Neuronal stem cell (in vitro differentiated cells): ENCODE measurements around the gene CXCR3.
"Not testable (repeated sequence)": the region's sequence is repeated elsewhere in the genome, so short reads cannot be mapped to it uniquely, and the experiment has no call there.

Source experiments
- DNase-seq: peaks from one replicate; pipeline ENCODE4 v3.0.0-alpha.2; 2013; ENCODE audit warnings: low spot score
- H2AFZ ChIP-seq: one replicate; pipeline ENCODE4 v1.6.1; 2013; ENCODE audit warnings: mild to moderate bottlenecking, low read length, inconsistent platforms
- H2AK5ac ChIP-seq: 2 replicates; pipeline ENCODE4 v1.6.1; 2013; ENCODE audit warnings: low read depth, mild to moderate bottlenecking, inconsistent platforms, low read length, moderate library complexity, mixed read lengths
- H2BK120ac ChIP-seq: 2 replicates; pipeline ENCODE4 v1.6.1; 2013; ENCODE audit warnings: low read depth, mild to moderate bottlenecking, inconsistent platforms, low read length, moderate library complexity, mixed read lengths
- H2BK12ac ChIP-seq: one replicate; pipeline ENCODE4 v1.6.1; 2013; ENCODE audit warnings: low read length, inconsistent platforms
- H2BK15ac ChIP-seq: 2 replicates; pipeline ENCODE4 v1.6.1; 2013; ENCODE audit warnings: mild to moderate bottlenecking, low read length, inconsistent platforms, mixed read lengths
- H2BK5ac ChIP-seq: one replicate; pipeline ENCODE4 v1.6.1; 2013; ENCODE audit warnings: inconsistent platforms, mild to moderate bottlenecking, low read length, moderate library complexity
- H3K14ac ChIP-seq: one replicate; pipeline ENCODE4 v1.6.1; 2013; ENCODE audit warnings: low read length, inconsistent platforms
- H3K18ac ChIP-seq: 2 replicates; pipeline ENCODE4 v1.6.1; 2013; ENCODE audit warnings: low read length, inconsistent platforms
- H3K23ac ChIP-seq: 2 replicates; pipeline ENCODE4 v1.6.1; 2013; ENCODE audit warnings: low read depth, mild to moderate bottlenecking, mixed read lengths, low read length, inconsistent platforms; ENCODE audit not compliant: poor library complexity
- H3K27ac ChIP-seq: replicated peaks from 3 replicates; pipeline ENCODE4 v1.5.1; 2013; ENCODE audit warnings: low read length, inconsistent platforms
- H3K27me3 ChIP-seq, 3 experiments: 2 replicates each; pipeline ENCODE4 v1.6.1; 2013; ENCODE audit warnings: low read length in 3 of 3, mild to moderate bottlenecking in 2 of 3, inconsistent platforms in 1 of 3, low read depth in 1 of 3, mixed read lengths in 1 of 3, moderate library complexity in 1 of 3; ENCODE audit not compliant: control insufficient read depth in 3 of 3, insufficient read depth in 3 of 3
- H3K36me3 ChIP-seq, 2 donors: replicated peaks in 1 of 2; 2 replicates each; pipeline ENCODE4 v1.6.1; 2013; ENCODE audit warnings: low read length in 2 of 2; ENCODE audit not compliant: control insufficient read depth in 2 of 2, insufficient read depth in 2 of 2
- H3K4ac ChIP-seq: 2 replicates; pipeline ENCODE4 v1.6.1; 2013; ENCODE audit warnings: inconsistent platforms, mild to moderate bottlenecking, low read length, moderate library complexity
- H3K4me1 ChIP-seq, 2 donors: 1 replicate in 1 of 2; 2 replicates in 1 of 2; pipeline ENCODE4 v1.6.1; 2013; ENCODE audit warnings: low read length in 2 of 2, low read depth in 1 of 2; ENCODE audit not compliant: control insufficient read depth in 2 of 2, insufficient read depth in 1 of 2
- H3K4me2 ChIP-seq: one replicate; pipeline ENCODE4 v1.6.1; 2013; ENCODE audit warnings: mild to moderate bottlenecking, low read length, inconsistent platforms; ENCODE audit not compliant: insufficient read depth, poor library complexity, severe bottlenecking
- H3K4me3 ChIP-seq, 2 donors: 2 replicates each; pipeline ENCODE4 v1.5.1; 2013; ENCODE audit warnings: low read length in 2 of 2, mild to moderate bottlenecking in 2 of 2, inconsistent platforms in 1 of 2, moderate library complexity in 1 of 2
- H3K79me1 ChIP-seq: one replicate; pipeline ENCODE4 v1.6.1; 2013; ENCODE audit warnings: low read depth, mild to moderate bottlenecking, inconsistent platforms, low read length, moderate library complexity
- H3K9ac ChIP-seq: one replicate; pipeline ENCODE4 v1.6.1; 2013; ENCODE audit warnings: mild to moderate bottlenecking, low read depth, low read length, inconsistent platforms; ENCODE audit not compliant: poor library complexity
- H3K9me3 ChIP-seq, 2 donors: replicated peaks in 1 of 2; 2 replicates each; pipeline versions ENCODE3 to v1.6.1; 2013; ENCODE audit warnings: low read length in 2 of 2, mild to moderate bottlenecking in 2 of 2, inconsistent platforms in 1 of 2, low read depth in 1 of 2, mixed read lengths in 1 of 2, moderate library complexity in 1 of 2; ENCODE audit not compliant: control insufficient read depth in 2 of 2, insufficient read depth in 1 of 2
- H4K8ac ChIP-seq: one replicate; pipeline ENCODE4 v1.6.1; 2013; ENCODE audit warnings: low read depth, mild to moderate bottlenecking, inconsistent platforms, low read length, moderate library complexity
- H4K91ac ChIP-seq: one replicate; pipeline ENCODE4 v1.6.1; 2013; ENCODE audit warnings: low read length, low read depth, mild to moderate bottlenecking, inconsistent platforms; ENCODE audit not compliant: poor library complexity
- WGBS, 2 donors: extraction: QIAGEN DNeasy Blood & Tissue Kit; methylation state at CpG; one replicate each; pipeline ENCODE4 v1.1.7; 2013; ENCODE audit warnings: missing lambda C conversion rate in 2 of 2, mixed read lengths in 1 of 2; ENCODE audit not compliant: insufficient read length in 2 of 2, insufficient replicate concordance in 1 of 2; ENCODE audit errors: extremely low coverage in 2 of 2; 5-methylcytosine and 5-hydroxymethylcytosine counted together

Gene CXCR3

DNA sequence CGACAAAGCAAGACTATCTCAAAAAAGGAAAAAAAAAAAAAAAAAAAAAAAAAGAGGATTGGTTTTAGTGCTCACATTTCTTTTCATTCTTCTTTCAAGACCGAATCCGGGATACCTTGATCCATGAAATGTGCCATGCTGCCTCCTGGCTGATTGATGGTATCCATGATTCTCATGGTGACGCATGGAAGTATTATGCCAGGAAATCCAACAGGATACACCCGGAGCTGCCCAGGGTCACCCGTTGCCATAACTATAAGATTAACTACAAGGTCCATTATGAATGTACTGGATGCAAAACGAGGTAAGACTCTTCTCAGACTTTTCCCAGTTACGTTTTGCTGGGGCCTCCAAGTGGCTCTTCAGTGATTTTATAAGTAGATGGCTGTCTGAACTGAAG lies 6.1 kb downstream of the CXCR3 start:
- Histone ChIP-seq H3K14ac (no peak overlapping the region), H4K8ac (no peak overlapping the region), H3K9ac (no peak overlapping the region), H3K9me3 (no peaks in the 10 kb centered on the region), H2BK15ac (no peak overlapping the region), H3K18ac (no peak overlapping the region), H3K36me3 (peaks cover 3 to 35% of the 10 kb centered on the region in 2 donors), H3K4me1 (no peaks in the 10 kb centered on the region), H2BK12ac (no peak overlapping the region), H2AK5ac (no peak overlapping the region), H3K4me2 (no peak overlapping the region), H2BK120ac (no peak overlapping the region), H3K4ac (no peak overlapping the region), H2AFZ (no peak overlapping the region), H4K91ac (no peak overlapping the region), H3K27me3 (peaks cover 0 to 3% (median 0%) of the 10 kb centered on the region in 3 experiments), H3K23ac (no peak overlapping the region), H2BK5ac (no peak overlapping the region), H3K4me3 (no peak overlapping the region), H3K79me1 (no peaks in the 10 kb centered on the region), H3K27ac (no peak overlapping the region)
- no CpG with 5 or more reads among the region's 8 CpGs for WGBS, 2 donors
- DNase-seq = no peak

DNA sequence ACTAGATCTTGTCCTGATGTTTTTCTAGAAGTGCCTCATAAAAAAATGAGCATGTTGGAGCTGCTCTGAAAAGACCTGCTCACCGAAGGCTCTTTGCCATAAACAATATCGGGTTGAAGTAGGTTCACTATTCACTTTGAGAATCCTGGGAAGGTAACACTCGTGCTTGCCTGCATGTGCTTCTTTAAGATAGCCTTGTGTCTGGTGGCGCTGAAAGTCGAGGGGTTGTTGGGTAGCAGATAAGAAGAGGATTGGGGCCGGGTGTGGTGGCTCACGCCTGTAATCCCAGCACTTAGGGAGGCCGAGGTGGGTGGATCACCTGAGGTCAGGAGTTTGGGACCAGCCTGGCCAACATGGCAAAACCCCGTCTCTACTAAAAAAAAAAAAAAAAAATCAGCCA lies 6.6 kb downstream of the CXCR3 start:
- H3K4ac ChIP-seq, H3K18ac ChIP-seq, H3K27me3 ChIP-seq, H2BK15ac ChIP-seq, H4K8ac ChIP-seq, H3K23ac ChIP-seq, H2AFZ ChIP-seq, H3K4me3 ChIP-seq, H3K27ac ChIP-seq, H2BK120ac ChIP-seq, H2BK5ac ChIP-seq, DNase-seq, H4K91ac ChIP-seq, H2AK5ac ChIP-seq, H3K79me1 ChIP-seq, H3K14ac ChIP-seq, H3K9ac ChIP-seq, H3K4me1 ChIP-seq, H3K9me3 ChIP-seq, H3K4me2 ChIP-seq, H2BK12ac ChIP-seq: not testable (repeated sequence)
- peaks cover 3 to 35% of the 10 kb centered on the region in 2 donors for H3K36me3 ChIP-seq
- no CpG with 5 or more reads among the region's 9 CpGs for WGBS, 2 donors

DNA sequence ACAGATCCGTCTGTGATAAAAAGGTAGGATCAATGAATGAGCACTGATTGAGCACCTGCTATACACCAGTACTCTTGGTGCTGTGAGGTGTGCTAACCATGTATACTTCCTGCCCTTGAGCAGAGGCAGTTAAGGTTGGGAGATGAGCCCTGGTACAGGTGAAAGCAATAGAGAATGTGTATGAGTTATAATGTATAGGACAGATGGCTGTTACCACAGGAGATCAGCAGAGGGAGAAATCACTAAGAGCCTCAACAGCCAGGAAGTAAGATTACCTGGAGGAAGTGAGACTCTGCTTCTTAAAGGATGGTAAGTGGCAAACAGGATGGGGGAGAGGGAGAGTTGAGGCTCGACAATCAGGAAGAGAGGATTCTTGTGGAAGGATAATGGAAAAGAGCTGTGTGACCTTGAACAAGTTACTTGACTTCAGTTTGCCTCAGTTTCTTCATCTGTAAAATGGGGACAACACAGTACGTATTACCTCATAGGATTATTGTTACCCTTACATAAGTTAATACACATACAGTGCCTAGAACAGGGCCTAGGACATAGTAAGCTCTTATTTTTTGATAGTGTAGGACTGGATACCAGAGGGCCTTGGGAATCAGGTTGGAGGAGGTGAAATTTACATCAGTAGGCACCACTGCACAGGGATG lies 9.1 kb downstream of the CXCR3 start:
- Histone ChIP-seq H3K9ac (no peak overlapping the region), H4K91ac (no peak overlapping the region), H3K14ac (no peak overlapping the region), H3K27me3 (peaks cover 0 to 3% (median 0%) of the 10 kb centered on the region in 3 experiments), H3K36me3 (peaks cover 15 to 52% of the 10 kb centered on the region in 2 donors), H3K23ac (no peak overlapping the region), H3K18ac (no peak overlapping the region), H3K9me3 (no peaks in the 10 kb centered on the region), H2BK120ac (no peak overlapping the region), H3K27ac (no peak overlapping the region), H2AK5ac (no peak overlapping the region), H2AFZ (no peak overlapping the region), H2BK15ac (no peak overlapping the region), H3K4ac (no peak overlapping the region), H3K4me1 (no peaks in the 10 kb centered on the region), H3K79me1 (no peaks in the 10 kb centered on the region), H3K4me2 (no peak overlapping the region), H4K8ac (no peak overlapping the region), H3K4me3 (no peak overlapping the region), H2BK12ac (no peak overlapping the region), H2BK5ac (no peak overlapping the region)
- no CpG with 5 or more reads among the region's 3 CpGs for WGBS, 2 donors
- DNase-seq = no peak

DNA sequence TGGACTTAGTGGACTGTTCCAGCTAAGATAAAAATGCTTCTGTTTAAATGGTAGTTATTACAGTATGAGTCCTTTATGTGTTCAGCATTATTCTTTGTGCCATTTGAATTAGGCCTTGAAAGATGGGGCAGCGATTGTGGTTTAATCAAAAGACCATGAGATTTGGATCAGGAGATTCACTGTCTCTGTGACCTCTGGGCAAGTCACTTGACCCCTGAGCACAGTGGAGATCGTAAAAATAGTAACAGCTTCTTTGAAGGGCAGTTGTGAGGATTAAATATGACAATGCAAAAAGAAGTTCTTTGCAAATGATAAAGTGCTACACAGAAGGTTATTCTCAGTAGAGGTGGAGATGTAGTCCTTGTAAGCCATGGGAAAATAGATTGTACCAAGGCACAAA lies 10.8 kb downstream of the CXCR3 start:
- no peak overlapping the region for H2BK15ac ChIP-seq
- peaks cover 18 to 60% of the 10 kb centered on the region in 2 donors for H3K36me3 ChIP-seq
- WGBS, 2 donors = no CpG with 5 or more reads among the region's 2 CpGs

More for the DNA sequence above, 10.8 kb downstream of the CXCR3 start:
- H2BK120ac ChIP-seq = no peak overlapping the region
- H3K27me3 ChIP-seq = peaks cover 0 to 3% (median 0%) of the 10 kb centered on the region in 3 experiments
- H3K4me2 ChIP-seq = no peak overlapping the region
- H2BK12ac ChIP-seq = no peak overlapping the region
- no peak for DNase-seq
- no peak overlapping the region for H3K4ac ChIP-seq
- peaks cover 0 to 8% of the 10 kb centered on the region in 2 donors for H3K9me3 ChIP-seq
- H3K14ac ChIP-seq = no peak overlapping the region
- H3K79me1 ChIP-seq = no peaks in the 10 kb centered on the region
- no peak overlapping the region for H3K18ac ChIP-seq
- no peak overlapping the region for H3K9ac ChIP-seq
- no peak overlapping the region for H2BK5ac ChIP-seq
- no peak overlapping the region for H3K27ac ChIP-seq
- H3K23ac ChIP-seq = no peak overlapping the region
- H4K8ac ChIP-seq = no peak overlapping the region
- no peak overlapping the region for H3K4me3 ChIP-seq
- no peak overlapping the region for H2AFZ ChIP-seq
- no peak overlapping the region for H2AK5ac ChIP-seq
- no peak overlapping the region for H4K91ac ChIP-seq
- no peaks in the 10 kb centered on the region for H3K4me1 ChIP-seq
